ENCODE measurements around the gene SLC37A1. TPM values are rescaled to one million over a fixed set of nuclear protein-coding genes. Genes with fewer than 3 reads are reported as not detected.

Gene SLC37A1
- total and polyA plus RNA-seq, 2 of the 13 experiments (the other 11 are each of a cell fraction or from before 2014, with no cell fraction given): 0.22 to 0.40 TPM

DNA sequence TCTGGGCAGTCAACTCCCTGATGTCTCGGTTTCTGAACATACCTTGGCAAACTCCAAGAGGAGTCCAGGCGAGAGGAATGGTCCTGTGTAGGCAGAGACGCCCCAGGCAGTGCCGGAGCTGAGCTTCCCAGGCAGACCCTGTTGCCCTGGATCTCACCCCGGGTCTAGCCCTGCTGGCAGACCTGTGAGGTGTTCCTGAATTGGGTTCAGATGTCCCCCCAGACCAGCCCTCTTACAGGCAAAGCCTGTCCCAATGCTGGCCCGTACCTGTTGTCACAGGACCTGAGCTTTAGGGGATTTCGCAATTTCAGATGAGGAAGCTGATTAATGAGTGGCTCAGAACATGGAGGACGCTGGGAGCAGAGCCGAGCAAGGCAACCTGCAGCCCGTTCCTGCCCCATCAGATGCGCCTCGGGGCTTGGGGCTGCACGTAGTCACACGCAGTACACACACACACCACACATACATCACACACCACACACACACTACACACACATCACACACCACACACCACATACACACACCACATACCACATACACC is 101.2 kb downstream of the SLC37A1 start (continued):
- TF ChIP-seq ZNF713 (CRISPR knock-in tag; IDR thresholded peaks at IDR 0.05) (no peak), FOXA3 (CRISPR knock-in tag; IDR thresholded peaks at IDR 0.05) (no peak), ZBTB7A (CRISPR knock-in tag; IDR thresholded peaks at IDR 0.05) (no peak), MIXL1 (CRISPR knock-in tag; IDR thresholded peaks at IDR 0.05) (peak; percentile 41; the same call in 1 of the 2 replicates), ARNT2 (CRISPR knock-in tag; IDR thresholded peaks at IDR 0.05; ENCODE audit: low read depth) (no peak), NRL (CRISPR knock-in tag; IDR thresholded peaks at IDR 0.05; ENCODE audit: borderline replicate concordance) (no peak), ZNF207 (IDR thresholded peaks at IDR 0.05; ENCODE audit: borderline replicate concordance) (no peak), ZNF557 (CRISPR knock-in tag; IDR thresholded peaks at IDR 0.05) (no peak), ZNF24 (IDR thresholded peaks at IDR 0.05) (no peak), ZNF556 (CRISPR knock-in tag; IDR thresholded peaks at IDR 0.05; ENCODE audit: borderline replicate concordance) (no peak), CC2D1A (CRISPR knock-in tag; IDR thresholded peaks at IDR 0.05) (no peak), GATAD2A (CRISPR knock-in tag; IDR thresholded peaks at IDR 0.05) (peak; percentile 37; the same call in 1 of the 2 replicates), FOXK1 (CRISPR knock-in tag; IDR thresholded peaks at IDR 0.05; ENCODE audit: borderline replicate concordance, low read depth) (no peak), ISL2 (CRISPR knock-in tag; IDR thresholded peaks at IDR 0.05) (no peak), GFI1 (CRISPR knock-in tag; IDR thresholded peaks at IDR 0.05; ENCODE audit: borderline replicate concordance) (0 out of 2 replicates have a peak, but pooled peaks have one; percentile 12), ERF (CRISPR knock-in tag; IDR thresholded peaks at IDR 0.05) (0 out of 2 replicates have a peak, but pooled peaks have one; percentile 40), TEAD2 (CRISPR knock-in tag; IDR thresholded peaks at IDR 0.05) (no peak), NCOR1 (IDR thresholded peaks at IDR 0.05; ENCODE audit: borderline replicate concordance, low read length) (no peak), CBX5 (CRISPR knock-in tag; IDR thresholded peaks at IDR 0.05; ENCODE audit: borderline replicate concordance) (no peak), RFXANK (CRISPR knock-in tag; IDR thresholded peaks at IDR 0.05) (no peak), CENPT (CRISPR knock-in tag; IDR thresholded peaks at IDR 0.05; ENCODE audit: low read depth) (no peak), ZNF563 (CRISPR knock-in tag; IDR thresholded peaks at IDR 0.05) (peak; percentile 29; the same call in 1 of the 2 replicates), SSRP1 (CRISPR knock-in tag; IDR thresholded peaks at IDR 0.05) (no peak), HDAC2 (CRISPR knock-in tag; IDR thresholded peaks at IDR 0.05) (no peak), ZNF788 (CRISPR knock-in tag; IDR thresholded peaks at IDR 0.05; ENCODE audit: borderline replicate concordance) (0 out of 2 replicates have a peak, but pooled peaks have one; percentile 29), XRCC5 (optimal IDR thresholded peaks at IDR 0.05; ENCODE audit: low read length) (peak; percentile 24), ZNF766 (CRISPR knock-in tag; IDR thresholded peaks at IDR 0.05; ENCODE audit: borderline replicate concordance) (no peak), BHLHE40 (IDR thresholded peaks at IDR 0.05; ENCODE audit: low read length) (no peak), SP1 (IDR thresholded peaks at IDR 0.05) (no peak), SP1 (CRISPR knock-in tag; IDR thresholded peaks at IDR 0.05) (no peak), ZNF839 (CRISPR knock-in tag; IDR thresholded peaks at IDR 0.05; ENCODE audit: borderline replicate concordance) (no peak), MBD4 (IDR thresholded peaks at IDR 0.05; ENCODE audit: borderline replicate concordance, low read length) (no peak)
- TF ChIP-seq, protein P1, sequence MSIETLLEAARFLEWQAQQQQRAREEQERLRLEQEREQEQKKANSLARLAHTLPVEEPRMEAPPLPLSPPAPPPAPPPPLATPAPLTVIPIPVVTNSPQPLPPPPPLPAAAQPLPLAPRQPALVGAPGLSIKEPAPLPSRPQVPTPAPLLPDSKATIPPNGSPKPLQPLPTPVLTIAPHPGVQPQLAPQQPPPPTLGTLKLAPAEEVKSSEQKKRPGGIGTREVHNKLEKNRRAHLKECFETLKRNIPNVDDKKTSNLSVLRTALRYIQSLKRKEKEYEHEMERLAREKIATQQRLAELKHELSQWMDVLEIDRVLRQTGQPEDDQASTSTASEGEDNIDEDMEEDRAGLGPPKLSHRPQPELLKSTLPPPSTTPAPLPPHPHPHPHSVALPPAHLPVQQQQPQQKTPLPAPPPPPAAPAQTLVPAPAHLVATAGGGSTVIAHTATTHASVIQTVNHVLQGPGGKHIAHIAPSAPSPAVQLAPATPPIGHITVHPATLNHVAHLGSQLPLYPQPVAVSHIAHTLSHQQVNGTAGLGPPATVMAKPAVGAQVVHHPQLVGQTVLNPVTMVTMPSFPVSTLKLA (IDR thresholded peaks at IDR 0.05): no peak
- TF ChIP-seq, protein P2, sequence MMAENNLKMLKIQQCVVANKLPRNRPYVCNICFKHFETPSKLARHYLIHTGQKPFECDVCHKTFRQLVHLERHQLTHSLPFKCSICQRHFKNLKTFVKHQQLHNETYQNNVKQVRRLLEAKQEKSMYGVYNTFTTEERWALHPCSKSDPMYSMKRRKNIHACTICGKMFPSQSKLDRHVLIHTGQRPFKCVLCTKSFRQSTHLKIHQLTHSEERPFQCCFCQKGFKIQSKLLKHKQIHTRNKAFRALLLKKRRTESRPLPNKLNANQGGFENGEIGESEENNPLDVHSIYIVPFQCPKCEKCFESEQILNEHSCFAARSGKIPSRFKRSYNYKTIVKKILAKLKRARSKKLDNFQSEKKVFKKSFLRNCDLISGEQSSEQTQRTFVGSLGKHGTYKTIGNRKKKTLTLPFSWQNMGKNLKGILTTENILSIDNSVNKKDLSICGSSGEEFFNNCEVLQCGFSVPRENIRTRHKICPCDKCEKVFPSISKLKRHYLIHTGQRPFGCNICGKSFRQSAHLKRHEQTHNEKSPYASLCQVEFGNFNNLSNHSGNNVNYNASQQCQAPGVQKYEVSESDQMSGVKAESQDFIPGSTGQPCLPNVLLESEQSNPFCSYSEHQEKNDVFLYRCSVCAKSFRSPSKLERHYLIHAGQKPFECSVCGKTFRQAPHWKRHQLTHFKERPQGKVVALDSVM (CRISPR knock-in tag; IDR thresholded peaks at IDR 0.05): no peak

Measured in HepG2 (cell line).